Osteocyte (in vitro differentiated cells): ENCODE data around the gene PDIK1L. TPM values are rescaled to one million over a fixed set of nuclear protein-coding genes. Genes with fewer than 3 reads are reported as not detected.

Experiments used
- DNase-seq: peaks from one replicate; pipeline ENCODE4 v3.0.0; 2021; ENCODE audit warnings: mixed read lengths; ENCODE audit not compliant: unreplicated experiment; ENCODE audit errors: extremely low spot score
- H3K27ac Mint-ChIP-seq: one replicate; pipeline ENCODE4 v1.8.0; 2021; ENCODE audit warnings: mild to moderate bottlenecking, mixed read lengths; ENCODE audit not compliant: unreplicated experiment
- H3K27me3 Mint-ChIP-seq: one replicate; pipeline ENCODE4 v1.8.0; 2021; ENCODE audit warnings: mixed read lengths; ENCODE audit not compliant: unreplicated experiment
- H3K36me3 Mint-ChIP-seq: one replicate; pipeline ENCODE4 v1.8.0; 2021; ENCODE audit warnings: mixed read lengths; ENCODE audit not compliant: unreplicated experiment
- H3K4me1 Mint-ChIP-seq: one replicate; pipeline ENCODE4 v1.8.0; 2021; ENCODE audit warnings: mixed read lengths; ENCODE audit not compliant: unreplicated experiment
- H3K4me3 Mint-ChIP-seq: one replicate; pipeline ENCODE4 v1.8.0; 2021; ENCODE audit warnings: mild to moderate bottlenecking, moderate library complexity, mixed read lengths; ENCODE audit not compliant: unreplicated experiment
- H3K9me3 Mint-ChIP-seq: one replicate; pipeline ENCODE4 v1.8.0; 2021; ENCODE audit warnings: mixed read lengths; ENCODE audit not compliant: unreplicated experiment
- CTCF ChIP-seq: fragments of 200-600 bp; sonication (generic); IDR thresholded peaks from 2 replicates; pipeline ENCODE4 v1.5.0; 2021; ENCODE audit warnings: antibody characterized with exemption, mild to moderate bottlenecking, moderate library complexity
- total RNA-seq: library from RNA; stranded (reverse); gene quantifications from 2 replicates; pipeline ENCODE4 v1.2.1, GENCODE V29; 2021

Gene PDIK1L
- total RNA-seq, 1 donor from 2014 or later, result 7.8 TPM

GRCh38 chr1:26112407-26112775, 767 bp downstream of the PDIK1L start:
- peaks cover 20% of the 10 kb centered on the region for H3K4me1 Mint-ChIP-seq
- no peak for DNase-seq
- peak overlapping the region; percentile 77 for H3K27ac Mint-ChIP-seq
- no peaks in the 10 kb centered on the region for H3K9me3 Mint-ChIP-seq
- peak overlapping the region; percentile 89 for H3K4me3 Mint-ChIP-seq
- TF ChIP-seq CTCF, result no peak
- peaks cover 4% of the 10 kb centered on the region for H3K36me3 Mint-ChIP-seq
- no peaks in the 10 kb centered on the region for H3K27me3 Mint-ChIP-seq

GRCh38 chr1:26114165-26114927, 2.7 kb downstream of the PDIK1L start:
- Mint-ChIP-seq H3K27me3 (no peaks in the 10 kb centered on the region), H3K4me3 (no peak overlapping the region), H3K4me1 (peaks cover 20% of the 10 kb centered on the region), H3K9me3 (no peaks in the 10 kb centered on the region), H3K36me3 (peaks cover 13% of the 10 kb centered on the region), H3K27ac (no peak overlapping the region)
- no peak for TF ChIP-seq CTCF
- peak; percentile 11 for DNase-seq

- Mint-ChIP-seq H3K27ac (no peak overlapping the region), H3K9me3 (no peaks in the 10 kb centered on the region), H3K36me3 (peaks cover 27% of the 10 kb centered on the region)
Measured at GRCh38 chr1:26119892-26120608, 8.4 kb downstream of the PDIK1L start.

GRCh38 chr1:26121854-26122773, 10.5 kb downstream of the PDIK1L start:
- Mint-ChIP-seq H3K27ac (no peak overlapping the region), H3K36me3 (peaks cover 29% of the 10 kb centered on the region), H3K4me3 (no peak overlapping the region), H3K9me3 (no peaks in the 10 kb centered on the region), H3K4me1 (no peaks in the 10 kb centered on the region), H3K27me3 (no peaks in the 10 kb centered on the region)
- DNase-seq, result no peak
- TF ChIP-seq CTCF, result no peak

More at GRCh38 chr1:26119892-26120608, 8.4 kb downstream of the PDIK1L start:
- DNase-seq, result peak; percentile 3
- Mint-ChIP-seq H3K4me3 (no peak overlapping the region), H3K4me1 (no peaks in the 10 kb centered on the region), H3K27me3 (no peaks in the 10 kb centered on the region)
- TF ChIP-seq CTCF, result no peak
